HCEC 1CT (cell line): Measurements from ENCODE around the gene NUMA1.
A peak's percentile ranks its signal among the peaks of the same experiment; 100 is the strongest.

ENCODE experiments used
- DNase-seq: peaks from one replicate; pipeline ENCODE4 v3.0.0-alpha.2; 2017

The NUMA1 gene

DNA sequence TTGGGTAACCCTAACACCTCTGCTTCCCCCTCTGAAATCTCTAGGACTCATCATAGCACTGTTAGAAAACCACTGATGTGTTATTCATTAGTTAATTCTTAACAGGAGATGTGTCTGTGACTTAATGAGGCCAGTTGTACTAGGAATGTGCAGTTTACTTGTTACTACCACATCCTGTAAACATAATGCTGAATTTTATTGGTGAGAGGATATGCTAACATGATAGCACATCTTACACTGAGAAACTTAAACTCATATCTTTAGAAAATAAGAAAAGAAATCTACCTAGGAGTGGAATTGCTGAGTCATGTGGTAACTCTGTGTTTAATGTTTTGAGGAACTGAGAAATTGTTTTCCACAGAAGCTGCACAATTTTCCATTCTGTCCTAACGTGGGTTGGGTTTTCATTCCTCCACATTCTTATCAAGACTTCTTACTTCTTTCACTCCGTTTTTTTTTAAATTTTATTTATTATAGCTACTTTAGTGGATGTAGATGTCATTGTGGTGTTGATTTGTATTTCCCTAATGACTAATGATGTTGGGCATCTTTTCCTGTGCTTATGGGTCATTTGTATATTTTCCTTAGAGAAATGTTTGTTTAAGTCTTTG, 117.8 kb downstream of the NUMA1 start:
- DNase-seq, result peak; percentile 54

DNA sequence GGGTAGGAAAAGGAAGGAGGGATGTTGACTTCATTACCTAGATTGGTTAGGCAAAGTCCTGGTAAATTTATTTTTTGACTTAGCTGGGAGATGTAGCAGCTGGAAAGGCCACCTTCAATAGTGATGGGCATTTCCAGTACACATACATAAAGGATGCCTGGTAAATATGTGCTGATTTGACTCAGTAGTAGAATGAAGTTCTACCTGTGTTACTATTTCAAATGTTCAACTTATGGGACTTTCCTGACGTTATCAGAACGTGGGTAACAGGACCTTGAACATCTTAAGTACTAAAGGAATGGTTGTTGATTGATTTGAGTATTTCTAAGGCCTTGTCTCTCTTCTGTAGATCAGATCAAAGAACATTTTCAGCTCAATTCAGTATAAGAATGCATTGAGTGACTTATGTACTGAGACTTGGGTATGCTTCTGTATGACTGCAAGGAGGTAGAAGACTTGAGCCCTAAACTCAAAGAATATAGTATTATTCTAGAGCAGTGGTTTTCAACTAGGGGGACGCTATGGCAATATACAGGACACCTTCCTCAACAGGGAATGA, 124.4 kb downstream of the NUMA1 start:
- no peak for DNase-seq
